SU-DHL-6 (cell line): ENCODE results near the gene HHLA2.

Experiments
- CTCF ChIP-seq: fragments of 200-600 bp; sonication (generic); IDR thresholded peaks from one replicate; pipeline ENCODE4 v1.5.1; 2017; ENCODE audit warnings: antibody characterized with exemption, mild to moderate bottlenecking, low read length, moderate library complexity; ENCODE audit not compliant: insufficient read depth, poor library complexity, severe bottlenecking
- EZH2phosphoT487 ChIP-seq: fragments of 200-600 bp; sonication (generic), shearing (Covaris generic); conservative IDR thresholded peaks from 2 replicates; pipeline ENCODE4 v1.6.1; 2018; ENCODE audit warnings: mild to moderate bottlenecking, antibody characterized with exemption, low read length, moderate library complexity, mixed read lengths

DNA sequence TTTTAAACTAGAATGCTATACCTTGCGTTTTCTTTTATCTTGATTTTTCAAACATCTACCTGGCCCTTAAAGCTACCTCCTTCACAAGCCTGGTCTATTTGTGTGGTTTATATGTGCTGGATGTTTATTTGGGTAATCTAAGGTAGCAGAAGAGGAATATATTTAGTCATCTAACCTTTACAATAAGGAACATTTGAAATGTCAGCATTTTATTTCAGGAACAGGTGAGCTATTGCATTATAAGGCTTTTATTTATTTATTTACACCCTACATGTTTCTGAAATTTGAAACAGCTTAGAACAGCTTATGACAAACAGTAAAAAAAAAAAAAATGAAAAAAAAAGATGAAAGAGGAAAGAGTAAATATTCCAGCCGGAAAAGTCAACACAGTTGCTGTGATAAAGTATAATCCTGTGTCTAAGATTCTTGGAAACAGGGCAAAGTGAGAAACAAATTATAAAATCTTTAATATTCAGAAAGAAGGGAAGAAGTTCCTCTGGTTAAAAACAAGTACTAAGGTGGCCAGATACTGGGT lies 19.5 kb downstream of the HHLA2 start:
- TF ChIP-seq CTCF (no peak), EZH2phosphoT487 (no peak)
